Measurements from ENCODE around the gene BCL2L12. TPM values are rescaled to one million over a fixed set of nuclear protein-coding genes. Genes with fewer than 3 reads are reported as not detected.

The BCL2L12 gene
- total RNA-seq, 2 donors from 2014 or later, result 17.4 to 60.9 TPM

DNA sequence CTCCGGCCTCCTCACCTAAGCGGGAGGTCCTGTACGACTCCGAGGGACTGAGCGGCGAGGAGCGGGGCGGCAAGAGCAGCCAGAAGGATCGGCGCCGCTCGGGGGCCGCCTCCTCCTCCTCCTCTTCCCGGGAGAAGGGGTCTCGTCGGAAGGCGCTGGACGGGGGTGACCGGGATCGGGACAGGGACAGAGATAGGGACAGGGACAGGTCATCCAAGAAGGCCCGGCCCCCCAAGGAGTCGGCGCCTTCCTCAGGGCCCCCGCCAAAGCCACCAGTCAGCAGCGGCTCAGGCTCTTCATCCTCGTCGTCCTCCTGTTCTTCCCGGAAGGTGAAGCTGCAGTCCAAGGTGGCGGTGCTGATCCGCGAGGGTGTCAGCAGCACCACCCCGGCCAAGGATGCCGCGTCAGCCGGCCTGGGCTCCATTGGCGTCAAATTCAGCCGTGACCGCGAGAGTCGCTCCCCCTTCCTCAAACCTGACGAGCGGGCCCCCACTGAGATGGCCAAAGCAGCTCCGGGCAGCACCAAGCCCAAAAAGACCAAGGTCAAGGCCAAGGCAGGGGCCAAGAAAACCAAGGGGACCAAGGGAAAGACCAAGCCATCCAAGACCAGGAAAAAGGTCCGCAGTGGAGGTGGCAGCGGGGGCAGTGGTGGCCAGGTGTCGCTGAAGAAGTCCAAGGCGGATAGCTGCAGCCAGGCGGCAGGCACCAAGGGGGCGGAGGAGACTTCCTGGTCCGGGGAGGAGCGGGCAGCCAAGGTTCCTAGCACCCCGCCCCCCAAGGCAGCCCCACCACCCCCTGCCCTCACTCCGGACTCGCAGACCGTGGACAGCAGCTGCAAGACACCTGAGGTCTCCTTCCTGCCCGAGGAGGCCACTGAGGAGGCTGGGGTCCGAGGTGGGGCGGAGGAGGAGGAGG is 12.9 kb upstream of the BCL2L12 start:
- Histone ChIP-seq H3K4me1 (no peaks in the 10 kb centered on the region), H3K27me3 (no peaks in the 10 kb centered on the region), H3K27ac (no peak overlapping the region), H3K4me3 (no peak overlapping the region), H3K9ac (ENCODE audit: low read depth in 2 of 2, low read length in 2 of 2) (no peak overlapping the region), H3K36me3 (peaks cover 28% of the 10 kb centered on the region), H3K9me3 (no peaks in the 10 kb centered on the region)
- intact Hi-C loops (cut with DNase I), result no loop called here
- TF ChIP-seq, protein P1, sequence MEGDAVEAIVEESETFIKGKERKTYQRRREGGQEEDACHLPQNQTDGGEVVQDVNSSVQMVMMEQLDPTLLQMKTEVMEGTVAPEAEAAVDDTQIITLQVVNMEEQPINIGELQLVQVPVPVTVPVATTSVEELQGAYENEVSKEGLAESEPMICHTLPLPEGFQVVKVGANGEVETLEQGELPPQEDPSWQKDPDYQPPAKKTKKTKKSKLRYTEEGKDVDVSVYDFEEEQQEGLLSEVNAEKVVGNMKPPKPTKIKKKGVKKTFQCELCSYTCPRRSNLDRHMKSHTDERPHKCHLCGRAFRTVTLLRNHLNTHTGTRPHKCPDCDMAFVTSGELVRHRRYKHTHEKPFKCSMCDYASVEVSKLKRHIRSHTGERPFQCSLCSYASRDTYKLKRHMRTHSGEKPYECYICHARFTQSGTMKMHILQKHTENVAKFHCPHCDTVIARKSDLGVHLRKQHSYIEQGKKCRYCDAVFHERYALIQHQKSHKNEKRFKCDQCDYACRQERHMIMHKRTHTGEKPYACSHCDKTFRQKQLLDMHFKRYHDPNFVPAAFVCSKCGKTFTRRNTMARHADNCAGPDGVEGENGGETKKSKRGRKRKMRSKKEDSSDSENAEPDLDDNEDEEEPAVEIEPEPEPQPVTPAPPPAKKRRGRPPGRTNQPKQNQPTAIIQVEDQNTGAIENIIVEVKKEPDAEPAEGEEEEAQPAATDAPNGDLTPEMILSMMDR (IDR thresholded peaks at IDR 0.05), result no peak
- no peak for DNase-seq

DNA sequence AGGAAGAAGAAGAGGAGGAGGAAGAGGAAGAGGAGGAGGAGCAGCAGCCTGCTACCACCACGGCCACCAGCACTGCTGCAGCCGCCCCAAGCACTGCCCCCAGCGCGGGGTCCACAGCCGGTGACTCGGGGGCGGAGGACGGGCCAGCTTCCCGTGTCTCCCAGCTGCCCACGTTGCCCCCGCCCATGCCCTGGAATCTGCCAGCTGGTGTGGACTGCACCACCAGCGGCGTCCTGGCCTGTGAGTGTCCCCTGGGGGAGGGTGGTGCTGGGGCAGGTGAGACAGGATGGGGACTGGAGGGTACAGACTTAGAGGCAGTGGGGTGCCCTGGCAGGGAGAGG is 12.3 kb upstream of the BCL2L12 start:
- TF ChIP-seq, protein P1 (IDR thresholded peaks at IDR 0.05), result no peak
- DNase-seq, result no peak
- intact Hi-C loops (cut with DNase I), result no loop called here
- Histone ChIP-seq H3K27ac (no peak overlapping the region), H3K36me3 (peaks cover 28% of the 10 kb centered on the region), H3K9me3 (no peaks in the 10 kb centered on the region), H3K27me3 (no peaks in the 10 kb centered on the region), H3K4me1 (no peaks in the 10 kb centered on the region), H3K4me3 (no peak overlapping the region), H3K9ac (ENCODE audit: low read depth in 2 of 2, low read length in 2 of 2) (no peak overlapping the region)

DNA sequence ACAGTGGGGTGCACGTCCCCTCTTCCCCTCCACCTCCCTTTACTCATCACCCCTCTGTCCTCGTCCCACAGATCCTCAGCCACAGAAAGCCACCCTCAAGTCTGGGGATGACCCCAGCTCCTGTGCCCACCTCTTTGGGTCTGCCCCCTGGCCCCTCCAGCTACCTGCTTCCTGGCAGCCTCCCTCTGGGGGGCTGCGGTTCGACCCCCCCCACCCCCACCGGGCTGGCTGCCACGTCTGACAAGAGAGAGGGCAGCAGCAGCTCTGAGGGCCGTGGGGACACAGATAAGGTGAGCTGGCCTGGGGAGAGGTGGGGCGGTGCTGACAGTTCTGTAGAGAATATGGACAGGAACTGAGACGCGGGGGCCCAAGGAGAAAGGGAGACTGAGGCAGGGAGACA is 11.2 kb upstream of the BCL2L12 start:
- TF ChIP-seq, protein P1 (IDR thresholded peaks at IDR 0.05), result no peak
- Histone ChIP-seq H3K4me1 (no peaks in the 10 kb centered on the region), H3K36me3 (peaks cover 32% of the 10 kb centered on the region), H3K9me3 (no peaks in the 10 kb centered on the region), H3K4me3 (no peak overlapping the region), H3K27me3 (no peaks in the 10 kb centered on the region), H3K27ac (no peak overlapping the region), H3K9ac (ENCODE audit: low read depth in 2 of 2, low read length in 2 of 2) (no peak overlapping the region)
- intact Hi-C loops (cut with DNase I), result no loop called here
- DNase-seq, result no peak

DNA sequence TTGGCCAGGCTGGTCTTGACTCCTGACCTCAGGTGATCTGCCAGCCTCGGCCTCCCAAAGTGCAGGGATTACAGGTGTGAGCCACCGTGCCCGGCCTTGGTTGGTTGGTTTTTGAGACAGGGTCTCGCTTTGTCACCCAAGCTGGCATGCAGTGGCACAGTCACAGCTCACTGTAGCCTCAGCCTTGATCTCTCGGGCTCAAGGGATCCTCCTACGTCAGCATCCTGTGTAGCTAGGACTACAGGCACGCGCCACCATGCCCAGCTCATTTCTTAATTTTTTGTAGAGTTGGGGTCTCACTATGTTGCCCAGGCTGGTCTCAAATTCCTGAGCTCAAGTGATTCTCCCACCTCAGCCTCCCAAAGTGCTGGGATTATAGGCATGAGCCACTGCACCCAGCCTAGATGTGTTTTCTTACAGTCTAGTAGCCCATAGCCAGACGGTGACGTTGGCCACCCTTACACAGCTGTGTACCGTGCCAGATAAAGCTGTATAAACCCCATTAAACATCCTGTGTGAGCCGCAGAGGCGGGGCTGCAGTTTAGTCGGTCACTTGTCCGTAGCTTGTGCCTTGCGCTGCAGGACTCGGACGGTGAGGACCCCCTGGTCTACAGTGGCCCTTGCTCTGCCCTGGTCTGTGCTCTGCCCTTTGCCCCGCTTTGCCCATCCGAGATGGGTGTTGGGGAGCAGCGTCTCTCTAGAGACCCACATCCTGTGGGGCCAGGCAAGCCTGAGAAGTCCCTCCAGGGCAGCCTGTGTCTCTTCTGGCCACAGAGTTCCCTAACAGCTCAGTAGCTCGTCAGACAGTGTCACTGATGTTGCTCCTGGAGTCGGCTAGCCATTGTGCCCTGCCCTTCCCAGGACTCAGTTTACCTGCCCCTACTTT is 9.9 kb upstream of the BCL2L12 start:
- peaks cover 32% of the 10 kb centered on the region for H3K36me3 ChIP-seq
- H3K9me3 ChIP-seq, result no peaks in the 10 kb centered on the region
- H3K4me1 ChIP-seq, result no peaks in the 10 kb centered on the region
- H3K27me3 ChIP-seq, result no peaks in the 10 kb centered on the region
- intact Hi-C loops (cut with DNase I), result no loop called here
- H3K9ac ChIP-seq (ENCODE audit: low read depth in 2 of 2, low read length in 2 of 2), result no peak overlapping the region
- no peak overlapping the region for H3K4me3 ChIP-seq
- TF ChIP-seq, protein P1 (IDR thresholded peaks at IDR 0.05), result no peak
- no peak overlapping the region for H3K27ac ChIP-seq
- no peak for DNase-seq

DNA sequence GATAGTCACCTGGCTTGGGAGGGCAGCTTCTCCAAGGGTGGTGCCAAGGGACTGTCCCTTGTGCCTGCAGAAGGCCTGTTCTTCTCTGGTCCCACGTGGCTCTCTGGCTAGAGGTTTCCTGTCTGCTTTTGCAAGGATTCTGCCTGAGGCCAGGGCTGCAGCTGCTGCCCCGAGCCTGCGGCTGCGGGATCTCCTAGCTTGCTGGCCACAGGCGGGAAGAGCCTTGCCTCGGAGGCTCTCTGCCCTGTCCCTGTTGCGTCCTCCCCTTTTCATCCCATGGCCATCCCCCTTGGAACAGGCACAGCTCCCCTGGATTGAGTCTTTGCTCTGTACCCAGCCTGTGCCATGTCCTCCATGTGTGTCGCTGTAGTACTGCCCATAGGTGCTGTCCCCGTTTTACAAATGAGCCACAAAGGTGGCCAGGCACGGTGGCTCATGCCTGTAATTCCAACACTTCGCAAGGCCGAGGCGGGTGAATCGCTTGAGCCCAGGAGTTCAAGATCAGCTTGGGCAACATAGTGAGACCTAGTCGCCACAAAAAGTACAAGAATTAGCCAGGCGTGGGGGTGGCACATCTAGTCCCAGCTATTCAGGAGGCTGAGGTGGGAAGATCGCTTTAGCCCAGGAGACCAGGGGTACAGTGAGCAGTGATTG is 9.2 kb upstream of the BCL2L12 start:
- intact Hi-C loops (cut with DNase I), result no loop called here
- H3K9ac ChIP-seq (ENCODE audit: low read depth in 2 of 2, low read length in 2 of 2), result no peak overlapping the region
- no peaks in the 10 kb centered on the region for H3K9me3 ChIP-seq
- H3K4me1 ChIP-seq, result no peaks in the 10 kb centered on the region
- no peak for DNase-seq
- TF ChIP-seq, protein P1 (IDR thresholded peaks at IDR 0.05), result no peak
- H3K36me3 ChIP-seq, result peaks cover 32% of the 10 kb centered on the region
- H3K27ac ChIP-seq, result no peak overlapping the region
- H3K4me3 ChIP-seq, result no peak overlapping the region
- H3K27me3 ChIP-seq, result no peaks in the 10 kb centered on the region
